Peyer's patch (tissue), 4 donors: ENCODE results near the gene RGS11. TPM values are rescaled to one million over a fixed set of nuclear protein-coding genes. Genes with fewer than 3 reads are reported as not detected.

Experiments
- DNase-seq, 3 donors: peaks; one replicate each; pipeline ENCODE4 v3.0.0-alpha.2; 2017 to 2019
- H3K27ac ChIP-seq, 4 donors: fragments of 200-600 bp; sonication (generic); one replicate each; pipeline ENCODE4 v1.5.1; 2016 to 2019
- H3K27me3 ChIP-seq, 2 donors: fragments of 200-600 bp; sonication (generic); one replicate each; pipeline ENCODE4 v1.5.1; 2019
- H3K36me3 ChIP-seq, 3 donors: fragments of 200-600 bp; sonication (generic); one replicate each; pipeline ENCODE4 v1.5.1; 2016 to 2019
- H3K4me1 ChIP-seq, 4 donors: fragments of 200-600 bp; sonication (generic); one replicate each; pipeline ENCODE4 v1.5.1; 2016 to 2019
- H3K4me3 ChIP-seq, 4 donors: fragments of 200-600 bp; sonication (generic); 1 replicate in 3 of 4; 2 replicates in 1 of 4; pipeline ENCODE4 v1.5.1; 2016 to 2019; ENCODE audit warnings: mild to moderate bottlenecking in 1 of 4
- H3K9me3 ChIP-seq, 4 donors: fragments of 200-600 bp; sonication (generic); one replicate each; pipeline ENCODE4 v1.5.1; 2016 to 2019; ENCODE audit warnings: mild to moderate bottlenecking in 1 of 4
- CTCF ChIP-seq, 6 experiments: fragments of 450-650 bp in 4 of 6; fragments of 200-600 bp in 2 of 6; sonication (generic) in 1 of 6; IDR thresholded peaks; one replicate each; pipeline ENCODE4 v1.5.1; 2017 to 2019; ENCODE audit warnings: antibody characterized with exemption in 6 of 6, mild to moderate bottlenecking in 3 of 6, moderate library complexity in 1 of 6
- POLR2A ChIP-seq, 2 donors: fragments of 450-650 bp; IDR thresholded peaks; one replicate each; pipeline ENCODE4 v1.5.1; 2017; ENCODE audit warnings: antibody characterized with exemption in 2 of 2, mild to moderate bottlenecking in 2 of 2, moderate library complexity in 2 of 2
- total RNA-seq, 4 donors: library from RNA; depleted of rRNA; stranded (reverse); fragments of >200 nt; gene quantifications; one replicate each; pipeline ENCODE4 v1.1.0, GENCODE V29; 2016

Gene RGS11
- total RNA-seq, 4 donors from 2014 or later: 6.1 to 16.5 (median 11.4) TPM

GRCh38 chr16:287981-288920 is 12.5 kb upstream of the RGS11 start:
- TF ChIP-seq CTCF (IDR thresholded peaks at IDR 0.05) (no peak), POLR2A (IDR thresholded peaks at IDR 0.05) (no peak)
- no peak for DNase-seq
- H3K4me1 ChIP-seq: no peaks in the 10 kb centered on the region
- no peak overlapping the region for H3K27ac ChIP-seq
- H3K36me3 ChIP-seq: peaks cover 0 to 56% (median 0%) of the 10 kb centered on the region in 3 donors
- H3K4me3 ChIP-seq: no peak overlapping the region
- H3K9me3 ChIP-seq: no peaks in the 10 kb centered on the region
- H3K27me3 ChIP-seq: no peaks in the 10 kb centered on the region

- no peaks in the 10 kb centered on the region for H3K9me3 ChIP-seq
- peaks cover 0 to 47% (median 0%) of the 10 kb centered on the region in 3 donors for H3K36me3 ChIP-seq
- DNase-seq: no peak
- no peaks in the 10 kb centered on the region for H3K27me3 ChIP-seq
- TF ChIP-seq POLR2A (IDR thresholded peaks at IDR 0.05) (no peak), CTCF (IDR thresholded peaks at IDR 0.05) (peak in 3 of 6 experiments; percentile 44 to 52 (median 46))
- no peak overlapping the region for H3K4me3 ChIP-seq
- no peaks in the 10 kb centered on the region for H3K4me1 ChIP-seq
- no peak overlapping the region for H3K27ac ChIP-seq
These were observed 11.6 kb upstream of the RGS11 start for GRCh38 chr16:287298-287811.

GRCh38 chr16:286491-287297 is 10.9 kb upstream of the RGS11 start:
- Histone ChIP-seq H3K4me3 (no peak overlapping the region), H3K9me3 (no peaks in the 10 kb centered on the region), H3K27ac (no peak overlapping the region), H3K4me1 (peaks cover 0 to 1% (median 0%) of the 10 kb centered on the region in 4 donors), H3K27me3 (peaks cover 0 to 4% of the 10 kb centered on the region in 2 donors), H3K36me3 (peaks cover 0 to 41% (median 0%) of the 10 kb centered on the region in 3 donors)
- DNase-seq: no peak
- TF ChIP-seq POLR2A (IDR thresholded peaks at IDR 0.05) (no peak), CTCF (IDR thresholded peaks at IDR 0.05) (no peak)

- H3K9me3 ChIP-seq: no peaks in the 10 kb centered on the region
- H3K4me1 ChIP-seq: peaks cover 0 to 13% (median 6%) of the 10 kb centered on the region in 4 donors
- H3K27me3 ChIP-seq: peaks cover 0 to 15% of the 10 kb centered on the region in 2 donors
- TF ChIP-seq POLR2A (IDR thresholded peaks at IDR 0.05): no peak
- no peak for TF ChIP-seq CTCF (IDR thresholded peaks at IDR 0.05)
- DNase-seq: no peak
- peaks cover 0 to 29% (median 0%) of the 10 kb centered on the region in 3 donors for H3K36me3 ChIP-seq
- H3K4me3 ChIP-seq: no peak overlapping the region
- H3K27ac ChIP-seq: no peak overlapping the region
These were observed 9.7 kb upstream of the RGS11 start for GRCh38 chr16:285146-286055.
